Activated CD4-positive, alpha-beta T cell treated with anti-CD3 and anti-CD28 coated beads, Interleukin-2, amount 10 ng/mL, durations not matched to agents 7 days and 5 days (primary cell): ENCODE data around the gene GABRB3. TPM values are rescaled to one million over a fixed set of nuclear protein-coding genes. Genes with fewer than 3 reads are reported as not detected.

Source experiments
- CTCF ChIA-PET: fragments of 350-600 bp; sonication (Branson Sonifier 250); formaldehyde crosslinking; loops from one replicate; lab custom pipeline; 2021; ENCODE audit warnings: antibody characterized with exemption; lab: Charles Lee
- POLR2A ChIA-PET: fragments of 350-600 bp; sonication (Branson Sonifier 250); formaldehyde crosslinking; loops from one replicate; lab custom pipeline; 2021; ENCODE audit warnings: antibody characterized with exemption; lab: Charles Lee
- DNase-seq: peaks from one replicate; pipeline ENCODE4 v3.0.0-alpha.2; 2020
- H3K27ac Mint-ChIP-seq: one replicate; pipeline ENCODE4 v1.8.0; 2021; ENCODE audit warnings: mild to moderate bottlenecking, moderate library complexity, mixed read lengths
- H3K27me3 Mint-ChIP-seq: one replicate; pipeline ENCODE4 v1.8.0; 2021; ENCODE audit warnings: mixed read lengths
- H3K36me3 Mint-ChIP-seq: one replicate; pipeline ENCODE4 v1.8.0; 2021; ENCODE audit warnings: low read depth, mixed read lengths
- H3K4me1 Mint-ChIP-seq: one replicate; pipeline ENCODE4 v1.8.0; 2021; ENCODE audit warnings: mixed read lengths
- H3K4me3 Mint-ChIP-seq: one replicate; pipeline ENCODE4 v1.8.0; 2021; ENCODE audit warnings: mild to moderate bottlenecking, moderate library complexity, mixed read lengths
- H3K9me3 Mint-ChIP-seq: one replicate; pipeline ENCODE4 v1.8.0; 2021; ENCODE audit warnings: mixed read lengths
- total RNA-seq, 2 experiments: library from RNA; stranded (reverse); gene quantifications; one replicate each; pipeline ENCODE4 v1.2.3, GENCODE V29; 2021

Gene GABRB3
- total RNA-seq, 2 experiments from 2014 or later = 0.12 TPM; not detected in 1

DNA sequence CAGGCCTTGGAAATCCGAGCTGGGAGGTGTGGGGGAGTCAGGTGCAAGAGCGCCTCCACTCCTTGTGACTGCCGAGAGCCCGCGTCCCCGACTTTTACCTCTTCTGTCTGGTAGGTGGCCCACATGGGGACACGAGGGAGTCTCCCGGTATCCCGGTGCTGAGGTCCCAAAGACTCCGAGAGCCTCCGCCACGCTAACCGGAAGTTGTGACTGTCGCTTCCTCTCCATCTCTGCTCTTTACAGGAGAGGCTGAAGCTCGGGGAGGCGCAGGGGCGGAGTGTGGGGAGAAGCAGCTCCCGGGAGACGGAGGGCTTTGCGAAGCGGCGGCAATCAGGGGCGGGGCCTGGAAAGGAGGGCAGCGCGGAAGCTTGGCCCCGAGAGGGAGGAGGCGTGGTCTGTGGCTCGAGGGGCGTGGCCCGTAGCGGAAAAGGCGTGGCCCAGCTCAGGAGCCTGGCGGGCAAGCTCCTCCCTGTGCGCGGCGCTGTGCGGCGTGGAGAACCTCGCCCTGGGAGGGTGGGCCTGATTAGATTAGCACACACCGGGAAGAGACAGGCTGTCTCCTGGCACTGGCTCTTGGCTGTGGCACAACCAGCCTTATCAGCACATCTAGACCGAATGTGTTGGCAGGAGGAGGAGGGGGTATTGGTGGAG lies 143.9 kb downstream of the GABRB3 start:
- Mint-ChIP-seq H3K4me3 (no peak overlapping the region), H3K9me3 (peaks cover 20% of the 10 kb centered on the region), H3K27ac (no peak overlapping the region), H3K4me1 (no peaks in the 10 kb centered on the region), H3K36me3 (no peaks in the 10 kb centered on the region), H3K27me3 (no peaks in the 10 kb centered on the region)
- no peak for DNase-seq
- CTCF ChIA-PET = no interaction called here
- POLR2A ChIA-PET = no interaction called here

- no peak overlapping the region for H3K27ac Mint-ChIP-seq
- no peak overlapping the region for H3K4me3 Mint-ChIP-seq
- POLR2A ChIA-PET = no interaction called here
- no peaks in the 10 kb centered on the region for H3K27me3 Mint-ChIP-seq
- H3K36me3 Mint-ChIP-seq = no peaks in the 10 kb centered on the region
- peaks cover 21% of the 10 kb centered on the region for H3K9me3 Mint-ChIP-seq
- CTCF ChIA-PET = no interaction called here
- H3K4me1 Mint-ChIP-seq = no peaks in the 10 kb centered on the region
- DNase-seq = no peak
These were observed 144.8 kb downstream of the GABRB3 start for GRCh38 chr15:26628071-26628470.

GRCh38 chr15:26624128-26624527 lies 148.7 kb downstream of the GABRB3 start:
- Mint-ChIP-seq H3K27ac (no peak overlapping the region), H3K27me3 (no peaks in the 10 kb centered on the region), H3K36me3 (no peaks in the 10 kb centered on the region), H3K4me3 (no peak overlapping the region), H3K9me3 (peaks cover 36% of the 10 kb centered on the region), H3K4me1 (no peaks in the 10 kb centered on the region)
- no peak for DNase-seq
- CTCF ChIA-PET = no interaction called here
- POLR2A ChIA-PET = no interaction called here

DNA sequence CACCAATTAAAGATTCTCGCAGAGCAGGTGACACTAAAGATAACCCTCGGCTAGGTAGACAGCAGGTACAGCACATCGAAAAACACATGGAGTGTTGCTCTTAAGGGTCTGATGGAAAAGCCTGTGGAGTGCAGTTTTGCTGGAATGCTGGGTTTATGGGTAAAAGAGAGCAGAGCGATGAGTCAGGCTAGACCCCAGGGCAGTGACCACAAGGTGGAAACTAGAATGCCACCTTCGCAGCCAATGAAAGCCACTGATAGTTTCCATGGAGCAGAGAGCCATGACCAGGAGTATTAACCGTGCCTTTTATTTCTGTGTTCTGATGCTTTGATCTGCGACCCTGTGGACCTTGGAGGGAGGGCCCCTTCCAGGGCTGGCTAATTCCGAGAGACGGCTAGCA lies 149.8 kb downstream of the GABRB3 start:
- Mint-ChIP-seq H3K27ac (no peak overlapping the region), H3K9me3 (peaks cover 31% of the 10 kb centered on the region), H3K4me1 (no peaks in the 10 kb centered on the region), H3K4me3 (no peak overlapping the region), H3K27me3 (no peaks in the 10 kb centered on the region), H3K36me3 (no peaks in the 10 kb centered on the region)
- ChIA-PET CTCF (no interaction called here), POLR2A (no interaction called here)
- no peak for DNase-seq

DNA sequence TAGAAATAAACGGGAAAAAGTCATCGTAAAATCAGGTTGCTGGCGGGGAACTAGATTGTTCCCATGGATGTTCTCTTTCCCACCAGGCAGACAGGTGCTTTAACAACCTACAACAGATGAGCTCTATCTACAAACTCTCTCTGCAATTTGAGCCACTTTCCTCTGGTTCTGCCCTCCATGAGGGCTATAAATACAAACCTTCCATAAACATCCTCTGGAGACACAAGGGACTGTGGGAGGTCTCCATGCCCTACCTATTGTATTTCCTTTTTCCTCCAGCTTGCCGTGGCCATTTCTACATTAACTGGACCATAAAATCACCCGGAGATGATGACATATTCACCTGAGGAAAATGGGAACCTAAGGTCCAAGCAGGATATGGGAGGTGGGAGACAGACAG lies 151.1 kb downstream of the GABRB3 start:
- CTCF ChIA-PET = no interaction called here
- H3K27ac Mint-ChIP-seq = no peak overlapping the region
- no peaks in the 10 kb centered on the region for H3K4me1 Mint-ChIP-seq
- no peak for DNase-seq
- no peak overlapping the region for H3K4me3 Mint-ChIP-seq
- peaks cover 22% of the 10 kb centered on the region for H3K9me3 Mint-ChIP-seq
- POLR2A ChIA-PET = no interaction called here
- no peaks in the 10 kb centered on the region for H3K27me3 Mint-ChIP-seq
- no peaks in the 10 kb centered on the region for H3K36me3 Mint-ChIP-seq

DNA sequence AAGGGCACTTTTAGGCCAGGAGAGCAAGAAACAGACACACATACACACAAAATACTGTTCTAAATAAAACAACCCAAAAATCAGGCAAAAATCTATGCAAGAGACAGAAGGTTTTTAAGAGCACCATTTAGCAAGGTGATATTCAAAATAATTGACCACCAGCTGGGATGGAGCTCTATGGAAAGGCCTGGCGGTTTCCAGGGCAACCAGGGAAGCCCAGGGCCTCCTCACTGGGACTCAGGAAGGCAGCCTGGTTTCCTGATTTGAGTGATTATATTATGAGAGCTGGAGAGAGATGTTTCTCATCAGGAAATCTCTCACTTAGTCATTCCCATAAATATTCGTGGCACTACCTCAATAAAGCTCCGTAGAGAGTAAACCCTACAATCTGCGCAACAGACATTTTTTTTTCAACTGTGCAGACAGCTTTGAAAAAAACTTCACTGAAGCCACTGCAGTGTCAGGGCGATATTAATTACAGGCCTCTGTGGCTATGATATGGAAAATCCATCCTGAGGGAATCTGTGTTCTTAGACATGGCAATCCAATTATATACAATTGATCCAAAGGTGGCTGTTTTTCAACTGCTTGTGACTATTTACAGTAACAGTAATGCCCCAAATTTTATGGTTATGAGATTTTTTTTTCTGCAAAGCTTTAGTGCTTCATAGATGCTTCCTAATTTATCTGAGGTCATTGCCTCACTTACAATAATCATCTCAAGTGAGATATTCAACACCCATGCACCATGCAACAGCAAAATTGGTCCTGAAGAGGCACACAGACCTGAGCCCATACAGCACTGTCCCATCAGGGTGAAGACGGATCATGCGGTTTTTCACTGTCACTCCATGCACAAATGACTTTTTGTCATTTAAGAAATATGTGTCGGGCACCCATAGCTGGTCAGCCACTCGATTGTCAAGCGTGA lies 152.1 kb downstream of the GABRB3 start:
- Mint-ChIP-seq H3K27me3 (no peaks in the 10 kb centered on the region), H3K9me3 (peaks cover 17% of the 10 kb centered on the region), H3K27ac (no peak overlapping the region), H3K36me3 (no peaks in the 10 kb centered on the region), H3K4me1 (no peaks in the 10 kb centered on the region), H3K4me3 (no peak overlapping the region)
- ChIA-PET POLR2A (no interaction called here), CTCF (no interaction called here)
- no peak for DNase-seq

- Mint-ChIP-seq H3K9me3 (peaks cover 22% of the 10 kb centered on the region), H3K4me1 (no peaks in the 10 kb centered on the region), H3K27me3 (no peaks in the 10 kb centered on the region), H3K27ac (no peak overlapping the region), H3K36me3 (no peaks in the 10 kb centered on the region), H3K4me3 (no peak overlapping the region)
- DNase-seq = no peak
- ChIA-PET CTCF (no interaction called here), POLR2A (no interaction called here)
These were observed 157.0 kb downstream of the GABRB3 start for GRCh38 chr15:26615927-26616302.

- Mint-ChIP-seq H3K9me3 (peaks cover 21% of the 10 kb centered on the region), H3K4me1 (no peaks in the 10 kb centered on the region), H3K27me3 (no peaks in the 10 kb centered on the region), H3K4me3 (no peak overlapping the region), H3K36me3 (no peaks in the 10 kb centered on the region), H3K27ac (no peak overlapping the region)
- no peak for DNase-seq
- ChIA-PET CTCF (no interaction called here), POLR2A (no interaction called here)
These were observed 157.5 kb downstream of the GABRB3 start for GRCh38 chr15:26615188-26615926.

DNA sequence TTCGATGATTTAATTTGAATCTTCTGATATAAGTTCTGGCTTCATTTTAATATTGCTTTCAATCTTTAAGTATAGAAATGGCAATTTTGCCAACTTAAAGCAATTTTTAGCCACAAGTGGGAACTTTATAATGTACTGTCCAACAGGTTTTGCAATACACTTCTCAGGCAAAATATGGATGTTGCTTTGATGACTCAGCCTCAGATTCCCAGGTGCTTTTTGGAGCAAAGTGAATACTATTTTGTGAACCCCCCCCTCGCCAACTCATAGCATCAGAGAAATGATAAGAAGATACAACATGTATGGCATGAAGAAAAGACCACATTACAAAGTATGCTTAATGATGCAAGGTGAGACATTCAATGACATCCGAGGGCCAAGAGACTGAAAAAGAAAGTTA lies 158.1 kb downstream of the GABRB3 start:
- DNase-seq = no peak
- Mint-ChIP-seq H3K27me3 (no peaks in the 10 kb centered on the region), H3K36me3 (no peaks in the 10 kb centered on the region), H3K9me3 (peaks cover 18% of the 10 kb centered on the region), H3K27ac (no peak overlapping the region), H3K4me3 (no peak overlapping the region), H3K4me1 (no peaks in the 10 kb centered on the region)
- ChIA-PET POLR2A (no interaction called here), CTCF (no interaction called here)

GRCh38 chr15:26598704-26599103 lies 174.2 kb downstream of the GABRB3 start:
- no peak overlapping the region for H3K4me3 Mint-ChIP-seq
- peaks cover 18% of the 10 kb centered on the region for H3K9me3 Mint-ChIP-seq
- H3K4me1 Mint-ChIP-seq = no peaks in the 10 kb centered on the region
- ChIA-PET CTCF (no interaction called here), POLR2A (no interaction called here)
- H3K27me3 Mint-ChIP-seq = no peaks in the 10 kb centered on the region
- H3K36me3 Mint-ChIP-seq = no peaks in the 10 kb centered on the region
- no peak overlapping the region for H3K27ac Mint-ChIP-seq
- no peak for DNase-seq

DNA sequence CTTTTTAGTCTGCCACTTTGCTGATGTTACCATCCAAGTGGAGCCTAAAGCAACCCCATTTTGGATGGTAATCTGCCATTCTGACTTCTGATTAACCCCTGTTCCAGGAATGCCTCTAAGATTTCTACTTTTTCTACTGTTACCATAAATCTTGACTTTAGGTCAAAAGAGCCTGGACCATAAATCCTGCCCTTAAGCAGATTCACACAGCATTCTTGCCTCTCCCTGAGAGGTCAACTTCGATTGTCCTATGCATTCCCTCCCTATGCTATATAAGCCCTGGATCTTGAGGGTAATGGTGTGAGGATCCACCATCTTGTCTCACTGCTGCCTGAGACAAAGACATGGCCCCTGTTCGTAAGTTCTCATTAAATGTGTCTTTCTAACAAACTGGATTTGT lies 177.3 kb downstream of the GABRB3 start:
- ChIA-PET POLR2A (no interaction called here), CTCF (no interaction called here)
- Mint-ChIP-seq H3K27ac (no peak overlapping the region), H3K4me3 (no peak overlapping the region), H3K9me3 (peaks cover 19% of the 10 kb centered on the region), H3K27me3 (no peaks in the 10 kb centered on the region), H3K4me1 (no peaks in the 10 kb centered on the region), H3K36me3 (no peaks in the 10 kb centered on the region)
- no peak for DNase-seq

DNA sequence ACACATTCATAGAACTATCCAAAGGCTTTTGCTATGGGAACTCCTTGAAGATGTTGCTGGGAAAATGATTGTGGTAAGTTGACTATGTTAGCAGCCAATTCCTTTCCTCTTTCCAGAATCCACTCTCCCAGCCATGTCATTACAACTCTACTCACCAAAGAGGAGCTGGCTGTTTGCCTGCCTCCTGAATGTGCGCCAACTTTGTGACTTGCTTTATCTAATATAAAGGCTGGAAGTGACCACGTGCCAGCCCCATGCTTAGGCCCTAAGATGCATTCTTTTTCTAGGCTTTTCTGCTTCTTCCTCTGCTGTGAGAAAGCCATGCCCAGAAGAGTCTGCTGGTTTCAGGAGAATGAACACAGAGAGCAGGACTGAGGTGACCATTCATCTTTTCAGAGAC lies 182.2 kb downstream of the GABRB3 start:
- POLR2A ChIA-PET = no interaction called here
- no peak overlapping the region for H3K4me3 Mint-ChIP-seq
- DNase-seq = no peak
- H3K9me3 Mint-ChIP-seq = peaks cover 24% of the 10 kb centered on the region
- no peaks in the 10 kb centered on the region for H3K4me1 Mint-ChIP-seq
- CTCF ChIA-PET = no interaction called here
- H3K27ac Mint-ChIP-seq = no peak overlapping the region
- H3K36me3 Mint-ChIP-seq = no peaks in the 10 kb centered on the region
- no peaks in the 10 kb centered on the region for H3K27me3 Mint-ChIP-seq

- peaks cover 30% of the 10 kb centered on the region for H3K9me3 Mint-ChIP-seq
- ChIA-PET POLR2A (no interaction called here), CTCF (no interaction called here)
- H3K36me3 Mint-ChIP-seq = no peaks in the 10 kb centered on the region
- H3K4me3 Mint-ChIP-seq = no peak overlapping the region
- no peaks in the 10 kb centered on the region for H3K27me3 Mint-ChIP-seq
- H3K4me1 Mint-ChIP-seq = no peaks in the 10 kb centered on the region
- DNase-seq = no peak
- no peak overlapping the region for H3K27ac Mint-ChIP-seq
These were observed 190.0 kb downstream of the GABRB3 start for GRCh38 chr15:26582840-26583239.
